Stimulated activated CD8-positive, alpha-beta memory T cell treated with anti-CD3 and anti-CD28 coated beads, Interleukin-12 subunit alpha, Interleukin-12 subunit beta, amount 100 ng/mL, for 24 hours (primary cell): ENCODE data around the gene CDC34.

Source experiments
- DNase-seq: peaks from one replicate; pipeline ENCODE4 v3.0.0-alpha.2; 2020; ENCODE audit errors: extremely low read depth

CDC34 gene, protein sequence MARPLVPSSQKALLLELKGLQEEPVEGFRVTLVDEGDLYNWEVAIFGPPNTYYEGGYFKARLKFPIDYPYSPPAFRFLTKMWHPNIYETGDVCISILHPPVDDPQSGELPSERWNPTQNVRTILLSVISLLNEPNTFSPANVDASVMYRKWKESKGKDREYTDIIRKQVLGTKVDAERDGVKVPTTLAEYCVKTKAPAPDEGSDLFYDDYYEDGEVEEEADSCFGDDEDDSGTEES

DNA sequence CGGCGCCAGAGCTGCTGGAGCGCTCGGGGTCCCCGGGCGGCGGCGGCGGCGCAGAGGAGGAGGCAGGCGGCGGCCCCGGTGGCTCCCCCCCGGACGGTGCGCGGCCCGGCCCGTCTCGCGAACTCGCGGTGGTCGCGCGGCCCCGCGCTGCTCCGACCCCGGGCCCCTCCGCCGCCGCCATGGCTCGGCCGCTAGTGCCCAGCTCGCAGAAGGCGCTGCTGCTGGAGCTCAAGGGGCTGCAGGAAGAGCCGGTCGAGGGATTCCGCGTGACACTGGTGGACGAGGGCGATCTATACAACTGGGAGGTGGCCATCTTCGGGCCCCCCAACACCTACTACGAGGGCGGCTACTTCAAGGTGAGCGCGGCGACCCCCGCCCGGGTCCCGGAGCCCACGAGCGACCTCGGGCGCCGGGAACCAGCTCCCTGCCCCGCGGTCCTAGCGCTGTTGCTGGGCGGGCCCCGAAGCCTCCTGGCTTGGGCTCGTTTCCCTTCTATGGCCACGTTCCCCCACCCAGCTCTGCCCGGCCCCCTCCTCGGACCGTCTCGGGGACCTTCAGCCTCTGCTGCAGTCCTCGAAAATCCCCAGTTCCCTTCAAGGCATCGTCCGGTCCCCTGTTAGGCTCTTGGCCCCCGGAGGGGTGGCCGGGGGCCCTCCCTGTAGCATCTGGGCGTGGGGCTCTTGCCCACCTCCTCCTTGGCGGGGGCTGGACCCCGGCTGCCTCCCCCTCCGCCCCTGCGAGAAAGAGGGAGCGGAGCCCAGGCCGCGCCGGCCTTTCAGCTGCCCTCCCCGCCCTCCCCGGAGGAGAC, at the start of gene CDC34:
Gene CDC34 (plus strand): TSS at position 8 of the 808 bp plus-strand sequence. CDS start 172 bp downstream, at position 180.
- no peak for DNase-seq

DNA sequence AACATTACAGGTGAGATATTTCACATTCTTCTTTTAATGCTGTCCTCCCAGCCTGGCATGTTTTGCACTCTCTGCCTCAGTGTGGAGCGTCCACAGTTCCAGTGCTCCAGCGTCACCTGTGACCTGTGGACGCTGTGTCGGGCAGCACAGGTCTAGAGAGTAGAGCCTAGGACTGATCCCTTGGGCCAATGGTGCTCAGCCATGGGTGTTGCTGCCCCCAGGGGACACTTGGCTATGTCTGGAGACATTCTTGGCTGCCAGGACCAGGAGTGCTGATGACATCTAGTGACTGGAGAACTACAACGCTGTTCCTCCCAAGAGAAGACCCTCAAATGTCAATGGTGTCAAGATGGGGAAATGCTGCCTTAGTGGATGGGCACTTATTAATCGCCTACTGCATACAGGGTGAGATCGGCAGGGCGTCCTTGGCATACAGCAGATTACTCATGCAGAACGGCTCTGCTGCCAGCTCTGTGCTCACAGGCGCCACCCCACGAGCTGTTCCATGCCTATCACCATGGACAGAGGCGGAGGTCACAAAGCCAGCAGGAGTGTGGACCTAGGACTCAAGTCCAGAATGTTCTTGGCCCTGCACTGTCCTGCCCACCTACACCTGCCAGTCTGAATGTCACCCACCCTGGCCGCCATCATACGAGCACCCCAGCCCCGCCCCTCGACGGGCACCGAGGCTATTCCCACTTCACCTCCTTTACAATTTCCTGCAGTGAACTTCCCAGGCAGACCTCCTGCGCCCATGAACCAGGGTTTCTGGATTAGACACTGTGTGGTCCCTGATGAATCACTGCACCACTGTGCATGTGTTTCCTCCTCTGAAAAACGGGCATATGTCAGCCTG, 49.1 kb upstream of the CDC34 start:
- no peak for DNase-seq

DNA sequence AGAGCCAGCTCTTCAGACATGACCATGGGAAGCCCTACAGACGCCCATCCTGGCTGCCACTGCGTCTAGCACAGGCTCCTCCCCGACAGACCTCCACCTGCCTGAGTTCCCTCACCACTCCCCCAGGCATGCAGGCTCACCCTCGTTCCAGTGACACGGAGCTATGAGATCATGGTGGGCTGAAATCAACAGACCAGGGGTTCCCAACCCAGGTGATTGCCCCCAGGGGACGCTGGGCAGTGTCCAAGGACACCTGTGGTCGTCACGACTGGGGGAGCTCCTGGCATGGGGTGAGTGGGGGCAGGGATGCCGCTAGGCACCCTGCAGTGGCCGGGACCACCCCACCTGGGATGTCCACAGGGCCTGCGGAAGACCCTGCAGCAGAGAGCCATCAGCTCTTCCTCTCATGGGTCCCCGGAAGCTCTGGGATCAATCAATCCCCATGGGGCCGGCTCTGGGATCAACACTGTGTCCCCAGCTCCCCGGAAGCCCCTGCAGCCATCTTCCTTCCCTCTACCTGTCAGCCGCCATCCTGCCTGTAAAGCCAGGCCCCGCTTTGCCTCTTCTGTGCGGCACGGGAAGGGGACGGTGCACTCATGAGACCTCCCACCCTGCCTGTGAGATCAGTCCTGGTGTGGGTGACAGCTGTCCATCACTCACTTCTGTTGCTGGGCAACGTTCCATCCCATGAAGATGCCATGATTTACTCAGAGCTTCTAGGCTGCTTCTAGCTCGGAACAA, 48.1 kb upstream of the CDC34 start:
- DNase-seq, result no peak

DNA sequence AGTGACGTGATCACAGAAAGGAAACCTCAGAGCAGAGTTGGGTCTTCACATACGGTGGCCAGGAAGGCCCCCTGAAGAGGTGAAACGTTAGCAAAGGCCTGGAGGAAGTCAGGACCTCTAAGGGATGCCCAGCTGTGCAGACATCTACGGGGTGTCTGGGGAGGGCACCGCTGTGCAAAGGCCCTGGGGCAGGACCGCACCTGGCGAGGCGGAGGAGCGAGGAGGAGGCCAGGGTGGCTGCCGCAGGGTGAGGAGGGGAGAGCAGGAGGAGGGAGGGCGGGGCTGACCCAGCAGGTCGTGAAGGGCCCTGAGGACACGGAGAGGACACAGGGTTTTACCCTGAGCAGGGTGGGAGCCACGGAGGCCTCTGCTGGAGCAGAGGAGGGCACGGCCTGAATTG, 47.1 kb upstream of the CDC34 start:
- no peak for DNase-seq

DNA sequence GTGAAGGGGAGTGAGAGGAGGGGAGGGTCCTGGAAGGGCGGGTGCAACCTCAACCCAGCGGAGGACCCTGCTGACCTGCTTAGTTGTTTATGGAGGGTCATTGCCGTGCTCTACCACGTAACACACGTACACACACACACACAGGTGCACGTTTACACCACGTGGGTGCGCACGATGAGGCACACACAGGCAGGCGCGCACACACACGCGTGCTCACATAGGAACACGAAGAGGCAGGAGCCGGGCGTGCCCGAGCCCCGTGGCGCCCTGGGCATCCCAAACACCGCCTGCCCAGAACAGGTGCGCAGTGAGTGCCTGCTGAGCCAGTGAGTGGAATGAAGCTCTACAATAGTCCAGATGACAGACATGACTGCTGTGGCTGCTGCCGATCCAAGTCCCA, 46.5 kb upstream of the CDC34 start:
- DNase-seq, result no peak

DNA sequence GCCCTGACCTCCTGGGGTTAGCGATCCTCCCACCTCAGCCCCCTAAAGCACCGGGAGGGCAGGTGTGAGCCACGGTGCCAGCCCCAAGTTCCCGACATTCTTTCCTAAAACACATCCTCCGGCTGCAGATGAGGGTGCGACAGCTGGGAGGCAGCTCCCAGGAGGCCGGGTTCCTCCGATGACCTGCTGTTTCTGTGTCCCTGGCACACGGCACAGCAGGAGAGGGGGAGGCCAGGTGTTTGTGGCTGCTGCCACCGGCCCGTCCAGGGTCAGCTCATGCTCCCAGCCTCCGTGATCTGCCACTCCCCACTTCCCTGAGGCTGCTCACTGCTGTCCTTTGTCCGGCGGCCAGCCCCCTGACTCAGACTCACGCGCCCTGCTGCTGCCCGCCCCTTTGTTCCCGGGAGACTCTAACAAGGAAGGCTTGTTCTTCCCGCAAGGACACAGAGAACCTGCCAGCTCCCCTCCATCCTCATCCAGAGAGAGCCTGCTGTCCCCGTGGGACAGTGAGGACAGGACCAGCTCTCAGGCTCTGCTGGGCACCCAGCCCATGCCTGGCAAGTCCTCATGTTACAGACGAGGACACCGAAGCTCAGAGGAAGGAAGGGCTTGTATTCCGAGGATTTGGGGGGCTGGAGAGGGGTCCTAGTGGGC, 45.9 kb upstream of the CDC34 start:
- DNase-seq, result no peak

DNA sequence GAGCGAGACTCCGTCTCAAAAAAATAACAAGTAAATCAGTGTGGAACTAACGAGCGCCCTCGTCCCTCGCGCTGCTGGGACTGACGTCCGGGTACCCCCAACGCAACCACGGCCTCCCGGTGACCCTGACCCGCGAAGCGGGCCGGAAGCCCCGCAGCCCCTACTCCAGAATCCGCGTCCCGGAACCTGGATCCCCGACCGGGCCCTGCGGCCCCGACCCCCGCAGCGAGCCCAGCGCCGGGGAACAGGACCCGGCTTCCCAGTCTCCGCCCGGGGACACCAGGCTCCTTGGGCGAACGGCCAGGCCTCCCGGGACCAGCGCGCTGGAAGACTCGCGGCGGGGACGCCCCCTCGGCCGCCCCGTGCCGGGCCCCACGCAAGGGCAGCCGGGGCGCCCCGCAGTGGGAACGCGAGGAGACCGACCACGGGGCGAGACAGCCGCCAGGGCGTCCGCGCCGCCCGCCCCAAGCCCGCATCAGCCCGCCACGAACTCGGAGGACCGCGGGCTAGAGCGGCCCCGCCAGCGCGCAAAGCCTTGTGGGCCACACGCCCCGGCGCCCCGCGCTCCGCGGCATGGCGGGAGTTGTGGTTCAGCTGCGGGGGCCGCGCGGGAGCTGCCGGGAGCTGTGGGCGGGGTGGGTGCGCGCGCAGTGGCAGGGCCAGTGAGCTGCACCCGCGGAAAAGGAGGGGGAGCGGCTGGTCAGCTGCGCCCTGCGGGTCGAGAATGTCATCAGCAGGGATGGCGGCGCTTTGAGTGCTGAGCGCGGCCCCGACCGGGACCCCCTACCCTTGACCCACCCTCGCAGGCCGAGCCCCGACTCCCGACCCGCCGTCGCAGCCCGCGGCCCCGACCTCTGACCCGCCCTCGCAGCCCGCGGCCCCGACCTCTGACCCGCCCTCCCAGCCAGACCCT, 42.8 kb upstream of the CDC34 start:
- peak; percentile 85 for DNase-seq

DNA sequence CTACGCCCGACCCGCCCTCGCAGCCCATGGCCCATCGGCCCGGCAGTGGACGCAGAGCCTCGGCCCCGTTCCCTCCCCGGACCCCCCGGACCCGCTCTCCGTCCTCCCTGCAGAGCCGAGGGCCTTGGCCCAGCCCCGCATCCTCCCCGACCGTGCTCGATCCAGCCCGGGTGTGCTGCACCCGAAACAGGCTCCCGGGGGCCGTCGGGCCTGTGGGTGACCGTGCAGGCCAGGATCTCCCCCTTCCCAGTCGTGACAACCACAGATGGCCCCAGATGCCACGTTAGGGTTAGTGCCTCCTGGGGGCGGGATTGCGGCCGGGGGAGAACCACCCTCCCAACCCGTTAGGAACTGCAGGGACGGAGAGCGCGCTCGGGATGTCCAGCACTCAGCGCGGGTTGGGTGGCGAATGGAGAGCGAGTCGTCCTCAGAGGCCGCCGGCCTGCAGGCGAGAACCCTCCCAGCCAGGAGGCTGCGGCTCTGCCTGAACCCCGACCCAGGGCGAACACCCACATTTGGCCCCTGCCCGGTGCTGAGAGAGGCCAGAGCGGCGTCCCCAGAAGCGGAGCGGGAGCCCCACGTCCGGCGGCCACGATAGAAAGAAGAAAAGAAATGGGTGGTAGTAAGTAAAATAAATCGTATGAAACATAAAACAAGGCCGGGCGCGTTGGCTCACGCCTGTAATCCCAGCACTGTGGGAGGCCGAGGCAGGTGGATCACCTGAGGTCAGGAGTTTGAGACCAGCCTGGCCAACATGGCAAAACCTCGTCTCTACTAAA, 42.0 kb upstream of the CDC34 start:
- no peak for DNase-seq

DNA sequence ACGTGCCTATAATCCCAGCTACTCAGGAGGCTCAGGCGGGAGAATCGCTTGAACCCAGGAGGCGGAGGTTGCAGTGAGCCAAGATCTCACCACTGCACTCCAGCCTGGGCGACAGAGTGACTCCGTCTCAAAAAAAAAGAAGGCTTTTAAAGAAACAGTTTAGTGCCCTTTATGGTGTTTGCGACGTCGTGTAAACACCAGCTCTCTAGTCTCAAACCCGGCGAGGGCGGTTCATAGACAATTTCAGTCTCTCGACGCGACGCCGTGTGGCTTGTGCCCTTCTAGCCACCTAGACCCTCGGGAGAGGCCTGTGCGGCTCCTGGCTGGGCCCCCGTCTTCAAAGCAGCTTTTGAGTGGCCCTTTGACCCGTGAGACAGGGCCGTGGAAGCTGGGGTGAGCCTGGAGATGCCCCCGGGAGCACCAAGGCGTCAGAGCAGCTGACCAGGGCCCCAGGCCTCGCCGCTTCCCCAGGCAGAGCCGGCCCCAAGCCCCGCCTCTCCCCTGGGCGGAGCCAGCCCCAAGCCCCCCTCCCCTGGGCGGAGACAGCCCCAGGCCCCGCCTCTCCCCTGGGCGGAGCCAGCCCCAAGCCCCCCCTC, 40.3 kb upstream of the CDC34 start:
- no peak for DNase-seq

DNA sequence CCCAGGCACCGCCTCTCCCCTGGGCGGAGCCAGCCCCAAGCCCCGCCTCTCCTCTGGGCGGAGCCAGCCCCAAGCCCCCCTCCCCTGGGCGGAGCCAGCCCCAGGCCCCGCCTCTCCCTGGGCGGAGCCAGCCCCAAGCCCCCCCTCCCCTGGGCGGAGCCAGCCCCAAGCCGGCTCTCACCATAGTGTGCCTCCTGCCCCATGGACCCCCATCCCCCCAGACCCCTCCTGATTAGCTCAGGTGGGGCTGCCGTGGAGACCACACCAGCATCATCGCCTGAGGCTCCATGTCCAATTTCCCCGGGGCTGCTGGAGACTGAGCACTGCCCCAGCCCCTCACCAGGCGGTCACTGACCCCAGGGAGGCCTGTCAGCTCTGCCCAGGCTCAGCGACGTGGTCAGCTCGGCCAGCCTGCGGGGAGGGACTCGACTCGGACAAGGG, 39.4 kb upstream of the CDC34 start:
- DNase-seq, result no peak

DNA sequence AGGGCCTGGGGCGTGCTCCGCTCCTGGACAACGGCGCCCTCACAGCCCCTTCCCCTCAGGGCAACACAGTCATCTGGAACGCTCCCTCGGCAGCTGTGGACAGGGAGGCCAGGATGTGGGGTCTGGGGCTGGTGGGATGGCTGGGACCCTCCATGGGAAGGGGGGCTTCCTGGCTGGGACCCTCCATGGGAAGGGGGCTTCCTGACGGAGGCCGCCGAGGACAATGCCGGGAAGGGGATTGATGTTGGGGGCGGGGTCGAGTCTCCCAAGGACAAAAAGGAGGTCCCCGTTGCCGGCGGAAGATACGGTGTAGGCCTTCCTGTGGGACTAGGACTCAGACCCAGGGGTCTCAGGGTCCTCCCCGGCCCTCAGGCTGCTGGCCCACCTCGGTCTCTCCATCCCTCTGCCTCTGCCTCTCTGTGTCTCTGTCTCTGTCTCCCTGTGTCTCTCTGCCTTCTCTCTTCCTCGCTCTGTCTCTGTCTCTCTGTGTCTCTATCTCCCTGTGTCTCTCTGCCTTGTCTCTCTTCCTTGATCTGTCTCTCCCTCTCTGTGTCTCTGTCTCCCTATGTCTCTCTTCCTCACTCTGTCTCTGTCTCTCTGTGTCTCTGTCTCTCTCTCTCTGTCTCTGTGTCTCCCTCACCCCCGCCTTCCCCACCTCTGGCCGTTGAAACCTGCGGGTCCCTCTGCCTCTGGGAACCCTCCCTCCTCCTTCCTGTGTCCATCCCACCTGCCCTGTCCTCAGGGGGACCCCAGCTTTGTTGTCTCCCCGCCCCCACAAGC, 38.0 kb upstream of the CDC34 start:
- DNase-seq, result no peak

DNA sequence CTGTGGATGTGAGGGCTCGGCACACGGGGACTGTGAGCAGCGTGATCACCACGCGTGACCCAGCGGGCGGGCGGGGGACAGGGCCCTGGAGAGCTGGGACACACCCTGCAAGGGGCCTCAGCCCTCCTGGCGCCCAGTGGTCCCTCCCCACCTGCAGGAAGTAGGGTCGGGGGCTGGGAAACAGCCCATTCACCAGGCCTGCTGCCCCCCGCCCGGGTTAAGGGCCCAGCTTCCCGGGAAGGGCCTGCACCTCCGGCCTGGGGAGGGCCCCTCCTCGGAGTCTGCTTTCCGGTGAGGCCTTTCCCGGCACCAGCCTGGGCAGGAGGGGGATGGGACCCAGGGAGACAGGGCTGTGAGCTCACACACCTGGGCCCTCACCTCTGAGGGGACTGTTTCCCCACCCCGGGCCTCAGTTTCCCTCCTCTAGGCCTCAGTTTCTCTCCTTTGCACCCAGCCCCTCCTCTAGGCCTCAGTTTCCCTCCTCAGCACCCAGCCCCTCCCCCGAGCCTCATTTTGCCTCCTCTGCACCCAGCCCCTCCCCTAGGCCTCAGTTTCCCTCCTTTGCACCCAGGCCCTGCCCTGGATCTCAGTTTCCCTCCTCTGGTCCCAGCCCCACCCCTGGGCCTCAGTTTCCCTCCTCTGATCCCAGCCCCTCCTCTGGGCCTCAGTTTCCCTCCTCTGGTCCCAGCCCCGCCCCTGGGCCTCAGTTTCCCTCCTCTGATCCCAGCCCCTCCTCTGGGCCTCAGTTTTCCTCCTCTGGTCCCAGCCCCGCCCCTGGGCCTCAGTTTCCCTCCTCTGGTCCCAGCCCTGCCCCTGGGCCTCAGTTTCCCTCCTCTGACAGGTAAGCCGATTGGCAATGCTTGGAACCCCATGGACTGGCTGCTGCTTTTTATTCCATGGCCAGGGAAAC, 37.1 kb upstream of the CDC34 start:
- DNase-seq, result no peak

DNA sequence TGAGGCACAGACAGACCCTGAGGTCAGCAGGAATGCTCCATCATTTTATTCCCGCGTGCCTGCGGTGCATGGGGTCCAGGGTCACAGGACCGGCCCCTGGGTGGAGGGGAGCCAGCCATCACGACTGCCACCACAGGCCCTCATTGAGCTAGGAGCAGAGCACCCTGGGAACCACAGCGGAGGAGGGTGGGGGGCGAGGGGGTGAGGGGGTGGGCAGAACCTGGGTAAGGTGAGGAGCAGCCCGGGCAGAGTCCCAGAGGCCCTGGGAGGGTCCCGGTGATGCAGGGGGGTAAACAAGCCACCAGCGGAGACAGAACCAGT, 36.5 kb upstream of the CDC34 start:
- no peak for DNase-seq

DNA sequence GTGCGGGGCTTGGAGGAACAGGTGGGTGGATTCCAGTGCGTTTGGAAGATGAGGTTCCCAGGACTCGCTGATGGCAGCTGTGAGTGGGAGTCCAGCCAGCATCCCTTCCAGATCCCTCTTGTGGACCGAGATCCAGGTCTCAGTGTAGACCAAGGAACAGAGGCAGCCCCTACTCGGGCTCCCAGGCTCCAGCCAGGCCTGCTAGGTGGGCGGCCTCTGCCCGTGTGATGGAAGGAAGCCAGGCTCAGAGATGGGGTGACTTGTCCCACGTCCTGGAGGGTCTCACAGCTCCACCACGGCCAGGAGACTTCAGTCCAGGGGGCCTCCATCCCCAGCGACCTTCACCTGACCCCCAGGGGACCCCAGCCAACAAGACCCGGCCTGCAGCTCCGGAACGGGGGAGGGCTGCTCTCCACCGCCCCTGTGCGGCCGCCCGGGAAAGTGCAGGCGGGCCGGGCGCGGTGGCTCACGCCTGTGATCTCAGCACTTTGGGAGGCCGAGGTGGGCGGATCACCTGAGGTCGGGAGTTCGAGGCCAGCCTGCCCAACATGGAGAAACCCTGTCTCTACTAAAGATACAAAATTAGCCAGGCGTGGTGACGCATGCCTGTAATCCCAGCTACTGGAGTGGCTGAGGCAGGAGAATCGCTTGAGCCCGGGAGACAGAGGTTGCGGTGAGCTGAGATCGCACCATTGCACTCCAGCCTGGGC, 36.0 kb upstream of the CDC34 start:
- no peak for DNase-seq

DNA sequence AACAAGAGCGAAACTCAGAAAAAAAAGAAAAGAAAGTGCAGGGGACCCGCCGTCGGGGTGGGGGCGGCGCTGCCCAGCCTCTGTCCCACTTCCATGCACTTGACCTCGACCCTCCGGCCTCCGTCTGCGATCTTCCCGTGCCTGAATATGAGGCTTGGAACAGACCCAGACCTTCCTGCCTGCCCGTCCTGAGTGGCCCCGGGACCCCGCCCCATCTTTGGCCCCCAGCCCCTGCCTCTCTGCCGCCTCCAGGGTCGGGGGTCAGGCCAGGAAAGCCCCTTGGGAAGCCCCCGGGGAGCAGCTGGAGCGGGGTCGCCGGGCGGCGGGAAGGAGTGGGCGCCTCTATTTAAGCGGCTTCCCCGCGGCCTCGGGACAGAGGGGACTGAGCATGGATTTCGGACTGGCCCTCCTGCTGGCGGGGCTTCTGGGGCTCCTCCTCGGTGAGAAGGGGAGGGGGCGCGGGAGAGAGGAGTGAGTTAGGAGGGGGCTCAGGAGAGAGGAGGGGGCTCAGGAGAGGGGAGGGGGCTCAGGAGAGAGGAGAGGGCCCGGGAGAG, 35.4 kb upstream of the CDC34 start, which contains the start of gene MADCAM1:
Gene MADCAM1 (plus strand): TSS at position 375 of the 554 bp plus-strand sequence. CDS start 14 bp downstream, at position 389.
- no peak for DNase-seq

DNA sequence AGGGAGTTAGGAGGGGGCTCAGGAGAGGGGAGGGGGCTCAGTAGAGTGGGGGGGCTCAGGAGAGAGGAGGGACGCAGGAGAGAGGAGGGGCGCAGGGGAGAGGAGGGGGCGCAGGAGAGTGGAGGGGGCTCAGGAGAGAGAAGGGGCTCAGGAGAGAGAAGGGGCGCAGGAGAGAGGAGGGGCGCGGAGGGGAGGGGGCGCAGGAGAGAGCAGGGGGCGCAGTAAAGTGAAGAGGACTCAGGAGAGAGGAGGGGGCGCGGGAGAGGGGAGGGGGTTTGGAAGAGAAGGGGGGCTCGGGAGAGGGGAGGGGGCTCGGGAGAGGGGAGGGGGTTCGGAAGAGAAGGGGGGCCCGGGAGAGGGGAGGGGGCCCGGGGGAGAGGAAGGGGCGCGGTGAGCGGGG, 34.6 kb upstream of the CDC34 start:
- no peak for DNase-seq
